ENCODE data around the gene KIAA0513.
A peak's percentile ranks its signal among the peaks of the same experiment; 100 is the strongest.
"Not testable (repeated sequence)": the region's sequence is repeated elsewhere in the genome, so short reads cannot be mapped to it uniquely, and the experiment has no call there.

The KIAA0513 gene

DNA sequence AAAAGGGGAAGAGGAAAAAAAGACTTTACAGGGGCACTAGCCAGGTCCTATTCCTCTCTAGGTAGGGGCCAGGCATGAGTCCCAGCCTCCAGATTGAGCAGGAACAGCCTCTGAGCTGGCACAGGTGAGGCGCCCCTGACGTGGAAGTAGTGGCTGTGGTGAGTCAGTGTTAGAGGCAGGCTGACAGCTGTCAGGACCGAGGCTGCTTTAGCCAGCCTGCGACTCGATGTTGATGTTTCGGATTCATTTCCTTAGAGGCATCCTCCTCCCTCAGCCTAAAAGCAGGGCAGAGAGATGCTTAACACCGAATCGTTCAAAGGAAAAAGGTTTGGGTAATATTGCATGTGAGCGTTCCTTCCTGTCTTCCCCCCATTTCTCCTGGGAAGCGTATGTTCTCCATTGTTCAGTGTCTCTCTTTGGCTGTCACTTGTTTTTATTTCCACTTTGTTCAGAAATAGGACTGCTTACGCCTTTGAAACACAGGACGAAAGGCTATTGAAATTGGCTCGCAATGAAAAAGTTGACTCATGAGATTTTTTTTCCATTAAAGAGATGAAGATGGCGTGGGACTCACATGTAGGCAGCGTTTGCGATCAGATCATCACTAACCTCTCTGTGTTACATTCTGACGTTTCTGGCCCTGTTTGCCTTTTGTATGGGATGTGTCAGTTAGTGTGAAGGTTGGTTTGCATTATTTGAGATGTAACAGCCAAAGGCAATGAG, 1.3 kb downstream of the KIAA0513 start:
- peak; percentile 61 for DNase-seq (ENCODE audit: low read depth)

GRCh38 chr16:85029408-85029784, 1.8 kb downstream of the KIAA0513 start:
- peak; percentile 29 for DNase-seq (ENCODE audit: low read depth)

DNA sequence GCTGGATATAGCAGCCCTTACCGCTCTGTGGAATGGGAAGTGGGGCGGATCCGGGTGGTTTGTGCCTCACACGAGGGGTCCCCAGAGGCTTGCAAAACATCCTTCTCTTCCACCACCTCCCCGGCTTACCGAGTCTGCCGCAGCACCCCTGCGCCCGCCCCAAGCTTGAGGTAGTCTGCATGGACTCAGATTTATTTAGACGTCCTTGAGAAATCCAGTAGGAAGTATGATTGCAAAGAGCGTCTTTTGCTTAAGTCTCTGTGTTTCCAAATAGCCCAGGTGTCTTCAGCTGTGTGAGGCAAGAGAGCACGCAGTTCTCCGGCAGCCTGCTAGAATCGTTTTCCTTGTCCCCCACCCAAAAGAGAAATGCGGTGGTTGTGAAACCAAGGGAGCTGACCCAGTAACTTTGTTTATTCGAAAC, 2.4 kb downstream of the KIAA0513 start:
- DNase-seq (ENCODE audit: low read depth): no peak

DNA sequence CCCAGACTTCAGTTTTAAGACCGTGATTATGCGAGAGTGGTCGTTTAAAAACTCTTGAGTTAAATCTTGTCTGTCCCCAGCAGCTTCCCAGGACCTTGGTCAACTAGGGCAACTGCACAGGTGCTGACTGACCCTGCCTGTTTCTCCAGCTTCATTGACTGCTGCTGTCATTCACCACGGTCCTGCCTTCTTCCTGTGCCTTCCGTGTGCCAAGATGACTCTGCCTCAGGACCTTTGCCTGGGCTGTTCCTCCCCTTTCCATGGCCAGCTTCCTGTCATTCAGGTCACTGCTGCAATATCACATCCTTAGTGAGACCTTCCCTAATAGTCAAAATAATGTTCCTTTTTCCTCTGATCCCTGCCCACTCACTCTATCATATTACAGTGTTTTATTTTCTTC, 3.9 kb downstream of the KIAA0513 start:
- DNase-seq (ENCODE audit: low read depth): no peak

DNA sequence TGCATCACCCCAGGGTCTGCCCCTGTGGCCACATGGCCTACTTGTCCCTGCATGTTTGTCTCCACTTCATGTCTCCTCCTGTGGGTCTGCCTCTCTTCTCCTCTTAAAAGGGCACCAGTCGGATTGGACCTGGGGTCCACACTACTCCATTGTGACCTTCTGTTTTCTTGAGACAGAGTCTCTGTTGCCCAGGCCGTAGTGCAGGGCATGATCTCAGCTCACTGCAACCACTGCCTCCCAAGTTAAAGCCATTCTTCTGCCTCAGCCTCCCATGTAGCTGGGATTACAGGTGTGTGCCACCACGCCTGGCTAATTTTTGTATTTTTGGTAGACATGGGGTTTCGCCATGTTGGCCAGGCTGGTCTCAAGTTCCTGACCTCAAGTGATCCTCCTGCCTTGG, 4.6 kb downstream of the KIAA0513 start:
- not testable (repeated sequence) for DNase-seq (ENCODE audit: low read depth)

GRCh38 chr16:85033171-85033570, 5.6 kb downstream of the KIAA0513 start:
- no peak for DNase-seq (ENCODE audit: low read depth)

DNA sequence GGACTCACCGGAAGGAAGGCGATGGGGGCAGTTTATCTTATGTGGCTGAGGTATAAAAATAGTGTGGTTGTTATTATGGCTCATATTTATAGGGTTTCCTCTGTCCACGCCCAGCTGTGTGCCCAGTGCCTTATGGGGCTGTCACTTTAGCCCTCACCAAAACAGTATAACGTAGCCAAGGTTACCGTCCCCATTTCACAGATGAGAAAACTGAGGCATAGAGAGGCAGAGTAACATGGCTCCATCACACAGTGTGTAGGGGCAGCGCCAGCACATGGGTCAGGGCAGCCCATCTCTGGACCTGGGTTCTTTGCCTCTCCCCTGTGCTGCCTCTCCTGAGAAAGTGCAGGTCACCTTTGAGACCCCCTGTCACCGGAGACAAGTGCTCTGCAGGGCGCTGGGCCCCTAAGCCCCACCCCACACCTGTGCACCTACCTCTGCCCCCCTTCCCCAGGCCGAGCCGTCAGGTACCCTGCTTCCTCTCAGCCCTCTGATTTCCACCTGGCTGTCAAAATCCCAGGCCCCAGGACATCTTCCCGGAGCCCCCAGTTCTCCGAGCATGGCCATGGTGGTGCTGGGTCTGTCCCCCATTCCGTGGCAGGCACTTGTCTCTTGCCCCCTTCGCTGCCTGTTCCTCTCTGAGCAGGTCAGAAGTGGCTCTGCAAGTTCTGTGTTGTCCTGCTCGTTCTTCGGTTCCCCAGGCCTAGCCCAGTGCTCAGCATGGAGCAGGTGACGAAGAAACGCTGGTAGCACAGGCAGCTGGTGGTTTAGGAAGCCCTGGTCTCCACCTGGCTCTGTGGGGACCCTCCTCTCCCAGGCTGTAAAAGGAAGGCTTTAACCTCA, 7.2 kb downstream of the KIAA0513 start:
- no peak for DNase-seq (ENCODE audit: low read depth)

DNA sequence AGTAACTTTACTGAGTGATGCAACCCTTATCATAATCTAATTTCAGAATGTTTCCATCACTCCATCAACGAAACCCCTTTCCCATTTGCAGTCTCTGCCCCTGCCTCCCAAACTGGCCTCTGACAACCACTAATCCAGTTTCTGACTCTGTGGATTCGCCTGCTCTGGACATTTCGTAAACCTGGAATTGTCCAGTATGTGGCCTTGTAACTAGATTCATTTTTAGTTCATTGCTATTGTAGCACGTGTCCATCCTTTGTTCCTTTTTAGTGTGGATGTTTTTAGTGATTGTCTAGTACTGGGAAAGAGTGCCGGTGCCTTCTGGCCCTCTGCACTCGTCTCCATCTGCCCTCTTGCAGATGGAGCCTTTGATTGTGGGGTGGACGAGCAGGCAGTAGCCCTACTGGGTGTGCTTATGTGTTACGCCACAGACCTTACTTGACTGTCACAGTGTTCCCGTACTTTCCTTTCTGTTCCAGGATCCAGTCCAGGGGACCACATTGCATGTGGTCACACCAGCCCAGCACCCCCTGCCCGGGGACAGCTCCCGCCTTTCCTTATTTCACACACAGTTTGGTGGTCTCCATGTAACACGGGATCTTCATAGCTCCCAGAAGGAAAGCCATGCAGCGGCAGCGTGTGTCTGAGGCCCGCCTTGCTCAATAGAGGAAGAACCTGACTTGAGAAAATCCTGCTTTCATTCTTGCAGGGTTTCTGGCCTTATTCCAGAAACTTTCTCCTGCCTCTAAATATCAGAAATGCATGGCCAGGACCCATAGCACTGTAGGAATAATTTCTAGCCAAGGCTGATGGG, 8.8 kb downstream of the KIAA0513 start:
- DNase-seq (ENCODE audit: low read depth): no peak

DNA sequence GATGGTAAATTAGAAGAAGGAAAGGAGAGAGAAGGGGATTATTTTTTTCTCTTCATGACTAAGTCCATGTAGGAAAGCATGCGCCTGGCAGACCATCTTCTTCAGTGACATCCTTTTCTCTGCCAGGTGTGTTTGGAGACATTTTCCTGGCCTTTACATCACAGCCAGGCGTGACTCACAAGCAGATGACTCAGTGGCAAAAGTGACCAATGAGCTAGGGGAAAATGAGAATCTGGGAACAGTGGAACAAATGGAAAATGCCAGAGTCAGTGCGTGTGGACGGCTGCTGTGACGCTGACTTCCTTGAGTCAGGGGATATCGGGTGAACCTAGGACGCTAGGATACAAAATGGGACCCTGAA, 9.4 kb downstream of the KIAA0513 start:
- DNase-seq (ENCODE audit: low read depth): no peak

DNA sequence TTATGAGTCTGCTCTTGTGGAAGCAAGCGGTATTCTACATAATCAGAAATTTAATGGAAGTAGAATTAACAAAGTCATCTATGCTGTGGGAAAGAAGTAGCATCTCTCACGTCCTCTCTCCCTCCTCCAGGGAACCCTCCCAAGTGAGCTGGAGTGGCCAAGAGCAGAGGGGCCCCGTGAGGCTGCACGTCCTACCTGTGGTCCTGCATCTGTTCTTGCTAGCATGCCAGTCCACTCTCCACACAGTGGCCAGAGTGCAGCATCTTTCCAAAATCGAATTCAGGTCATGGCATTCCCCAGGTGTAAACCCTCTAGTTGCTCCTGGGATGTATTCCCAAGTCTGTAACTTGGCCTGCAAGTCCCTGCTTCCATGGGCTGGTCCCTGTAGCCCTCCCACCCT, 10.1 kb downstream of the KIAA0513 start:
- DNase-seq (ENCODE audit: low read depth): no peak

DNA sequence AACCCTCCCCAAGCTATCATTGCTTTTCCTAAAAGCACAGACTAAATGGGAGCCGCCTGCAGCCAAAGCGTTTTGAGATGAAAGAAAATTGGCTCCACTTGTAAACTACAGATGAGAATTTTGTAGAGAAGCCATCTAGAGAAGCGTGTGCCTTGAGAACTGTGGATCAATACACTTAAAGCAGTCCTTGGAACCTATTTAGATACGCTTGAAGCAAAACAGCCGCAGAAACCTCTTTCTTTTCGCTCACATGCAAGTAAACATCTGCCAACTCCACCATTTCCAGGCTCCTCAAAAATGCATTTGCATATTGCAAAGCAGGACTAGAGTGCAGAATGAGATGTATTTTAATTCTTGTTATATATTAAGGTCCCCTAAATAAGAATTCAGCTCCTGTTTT, 13.1 kb downstream of the KIAA0513 start:
- DNase-seq (ENCODE audit: low read depth): no peak

DNA sequence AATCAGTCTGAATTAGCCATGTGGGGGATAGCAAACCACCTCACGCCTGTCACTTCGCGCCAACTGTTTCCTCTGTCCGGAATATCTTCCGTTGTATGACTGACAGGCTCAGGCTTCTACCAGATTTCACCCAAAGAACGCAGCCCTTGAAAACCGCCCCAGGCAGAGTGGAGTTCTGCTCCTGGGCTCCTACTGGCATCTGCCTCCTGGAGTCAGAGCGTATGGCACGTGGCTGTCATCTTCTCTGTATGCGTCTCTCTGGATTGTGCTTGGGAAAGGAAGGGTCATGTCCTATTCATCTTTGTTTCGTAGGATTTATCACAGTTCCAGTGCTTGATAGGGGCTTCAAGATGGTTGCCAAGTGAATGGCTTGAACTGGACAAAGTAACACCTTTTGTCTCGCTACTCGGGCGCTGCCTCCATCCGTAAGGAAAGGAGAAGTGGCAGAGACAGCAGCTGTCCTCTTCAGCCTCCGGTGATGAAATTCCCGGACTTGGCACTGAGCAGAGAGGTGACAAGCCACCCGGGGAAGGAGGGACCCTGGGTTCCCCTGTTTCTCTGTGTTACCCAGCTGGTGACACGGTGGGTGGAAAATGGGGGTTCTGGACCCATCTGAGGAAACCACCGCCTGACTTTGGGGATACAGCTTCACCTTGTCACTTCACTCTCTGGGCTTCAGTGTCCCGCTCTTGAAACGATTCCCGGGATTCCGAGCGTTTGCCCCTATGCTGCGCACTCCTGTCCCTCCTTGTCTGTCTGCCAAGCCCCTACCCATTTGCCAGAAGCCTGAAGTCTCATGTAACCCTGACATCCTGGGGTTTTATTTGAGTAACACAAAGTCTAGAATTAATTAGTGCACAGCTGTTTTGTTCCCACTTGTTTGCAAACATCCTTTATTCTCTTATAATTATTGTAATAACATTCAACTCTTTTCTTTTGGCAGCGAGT, 13.9 kb downstream of the KIAA0513 start:
- DNase-seq (ENCODE audit: low read depth): no peak

DNA sequence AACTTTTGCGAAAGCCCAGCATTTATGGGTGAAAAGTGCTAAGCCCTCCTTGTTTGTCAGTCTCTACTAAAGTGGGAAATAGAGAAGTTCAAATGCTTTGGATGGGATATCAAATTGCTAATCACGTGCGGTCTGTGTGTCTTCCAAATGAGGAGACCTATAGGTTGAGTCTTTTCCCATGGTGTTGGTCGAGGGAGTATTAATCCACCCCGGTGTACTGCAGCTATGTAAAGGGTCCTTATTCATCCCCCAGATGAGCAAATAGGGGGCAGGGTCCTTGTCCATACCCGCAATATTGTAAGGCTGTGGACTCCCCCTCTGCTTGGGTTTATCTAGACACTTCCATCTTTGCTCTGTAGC, 14.6 kb downstream of the KIAA0513 start:
- DNase-seq (ENCODE audit: low read depth): no peak

- no peak for DNase-seq (ENCODE audit: low read depth)
These were observed 15.0 kb downstream of the KIAA0513 start for GRCh38 chr16:85042606-85043005.

DNA sequence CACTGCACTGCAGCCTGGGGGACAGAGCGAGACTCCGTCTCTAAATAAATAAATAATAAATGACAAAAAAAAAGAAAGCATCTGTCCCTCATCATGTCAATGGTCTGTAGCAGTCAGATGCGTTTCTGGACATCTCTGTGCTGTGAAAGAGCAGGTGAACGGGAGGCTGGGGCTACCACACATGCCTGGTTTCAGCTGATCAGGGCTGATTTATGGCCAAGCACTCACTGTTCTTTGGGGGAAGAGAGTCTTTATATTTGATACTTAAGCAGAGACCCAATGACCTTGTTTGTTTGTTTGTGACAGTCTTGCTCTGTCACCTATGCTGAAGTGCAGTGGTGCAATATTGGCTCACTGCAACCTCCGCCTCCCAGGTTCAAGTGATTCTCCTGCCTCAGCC, 17.5 kb downstream of the KIAA0513 start:
- no peak for DNase-seq (ENCODE audit: low read depth)

- DNase-seq (ENCODE audit: low read depth): no peak
These were observed 18.3 kb downstream of the KIAA0513 start for GRCh38 chr16:85045641-85046471.

- no peak for DNase-seq (ENCODE audit: low read depth)
These were observed 18.9 kb downstream of the KIAA0513 start for GRCh38 chr16:85046472-85046916.

- no peak for DNase-seq (ENCODE audit: low read depth)
These were observed 19.6 kb downstream of the KIAA0513 start for GRCh38 chr16:85046931-85047866.

- DNase-seq (ENCODE audit: low read depth): no peak
These were observed 20.4 kb downstream of the KIAA0513 start for GRCh38 chr16:85047867-85048455.

All from activated T-helper 1 cell treated with Interleukin-2 at 50 U/mL for 16 hours (primary cell).